NCI-H2029 treated with DMSO at 0.1 percent for 48 hours (cell line): ENCODE data around the gene CHADL.
A peak's percentile ranks its signal among the peaks of the same experiment; 100 is the strongest.
"Not testable (repeated sequence)": the region's sequence is repeated elsewhere in the genome, so short reads cannot be mapped to it uniquely, and the experiment has no call there.

Experiments used
- DNase-seq: peaks from one replicate; lab custom pipeline; 2025; lab: John Stamatoyannopoulos, UW

The CHADL gene

GRCh38 chr22:41181349-41182241 is 59.1 kb downstream of the CHADL start:
- peak; percentile 46 for DNase-seq

- DNase-seq, result no peak
These were observed 59.8 kb downstream of the CHADL start for GRCh38 chr22:41180926-41181325.

GRCh38 chr22:41180362-41180761 is 60.4 kb downstream of the CHADL start:
- not testable (repeated sequence) for DNase-seq
